ENCODE results near the gene IFRD2.

IFRD2 gene

DNA sequence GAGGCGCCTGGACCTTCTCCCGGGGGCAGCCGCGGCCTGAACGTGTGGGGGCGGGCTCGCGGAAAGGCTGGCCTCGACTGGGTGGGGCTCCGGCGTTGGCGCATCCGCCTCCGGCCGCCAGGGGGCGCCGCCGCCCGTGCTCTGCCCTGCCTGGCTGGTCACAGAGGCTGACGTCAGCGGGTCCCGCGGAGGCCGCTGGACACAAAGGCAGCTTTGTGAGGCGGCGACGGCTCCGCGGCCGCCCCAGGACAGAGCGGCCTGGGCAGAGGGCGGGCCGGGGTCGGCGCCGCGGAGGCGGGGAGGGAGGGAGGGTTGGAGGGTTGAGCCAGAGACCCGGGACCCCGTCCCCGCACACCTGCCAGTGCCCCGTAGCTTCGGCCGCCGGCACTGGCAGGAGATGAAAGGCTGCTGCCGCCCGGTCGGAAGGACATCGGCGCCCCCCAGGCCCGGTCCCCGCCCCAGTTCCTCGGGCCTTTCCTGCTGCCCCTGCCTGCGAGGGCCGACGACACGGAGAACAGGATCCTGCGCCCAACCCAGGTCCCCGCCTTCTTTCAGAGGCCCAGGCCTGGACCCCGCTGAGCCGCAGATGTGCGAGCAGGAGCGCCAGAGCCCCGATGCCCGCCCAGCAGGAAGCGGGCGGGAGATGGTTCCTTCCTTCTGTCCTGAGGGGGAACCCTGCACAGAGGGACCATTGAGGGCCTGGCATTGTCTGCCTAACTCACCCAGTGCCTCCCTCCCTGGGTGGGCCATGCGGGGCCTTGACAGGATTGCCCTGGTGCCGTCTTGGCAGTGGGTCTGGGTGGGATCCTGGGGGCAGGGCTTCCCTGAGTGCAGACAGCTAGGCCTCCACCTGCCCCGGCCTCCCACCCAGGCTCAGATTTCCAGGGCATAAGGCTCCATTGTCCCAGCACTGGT, 31.9 kb downstream of the IFRD2 start:
- peak; percentile 85 for DNase-seq (ENCODE audit: low read depth)
- TF ChIP-seq, protein P1, sequence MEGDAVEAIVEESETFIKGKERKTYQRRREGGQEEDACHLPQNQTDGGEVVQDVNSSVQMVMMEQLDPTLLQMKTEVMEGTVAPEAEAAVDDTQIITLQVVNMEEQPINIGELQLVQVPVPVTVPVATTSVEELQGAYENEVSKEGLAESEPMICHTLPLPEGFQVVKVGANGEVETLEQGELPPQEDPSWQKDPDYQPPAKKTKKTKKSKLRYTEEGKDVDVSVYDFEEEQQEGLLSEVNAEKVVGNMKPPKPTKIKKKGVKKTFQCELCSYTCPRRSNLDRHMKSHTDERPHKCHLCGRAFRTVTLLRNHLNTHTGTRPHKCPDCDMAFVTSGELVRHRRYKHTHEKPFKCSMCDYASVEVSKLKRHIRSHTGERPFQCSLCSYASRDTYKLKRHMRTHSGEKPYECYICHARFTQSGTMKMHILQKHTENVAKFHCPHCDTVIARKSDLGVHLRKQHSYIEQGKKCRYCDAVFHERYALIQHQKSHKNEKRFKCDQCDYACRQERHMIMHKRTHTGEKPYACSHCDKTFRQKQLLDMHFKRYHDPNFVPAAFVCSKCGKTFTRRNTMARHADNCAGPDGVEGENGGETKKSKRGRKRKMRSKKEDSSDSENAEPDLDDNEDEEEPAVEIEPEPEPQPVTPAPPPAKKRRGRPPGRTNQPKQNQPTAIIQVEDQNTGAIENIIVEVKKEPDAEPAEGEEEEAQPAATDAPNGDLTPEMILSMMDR (conservative IDR thresholded peaks at IDR 0.05; ENCODE audit: control insufficient read depth, insufficient read depth, low read depth, low read length) = no peak
- peak overlapping the region; percentile 48 for H3K4me3 ChIP-seq (ENCODE audit: control insufficient read depth, low read depth, low read length)

DNA sequence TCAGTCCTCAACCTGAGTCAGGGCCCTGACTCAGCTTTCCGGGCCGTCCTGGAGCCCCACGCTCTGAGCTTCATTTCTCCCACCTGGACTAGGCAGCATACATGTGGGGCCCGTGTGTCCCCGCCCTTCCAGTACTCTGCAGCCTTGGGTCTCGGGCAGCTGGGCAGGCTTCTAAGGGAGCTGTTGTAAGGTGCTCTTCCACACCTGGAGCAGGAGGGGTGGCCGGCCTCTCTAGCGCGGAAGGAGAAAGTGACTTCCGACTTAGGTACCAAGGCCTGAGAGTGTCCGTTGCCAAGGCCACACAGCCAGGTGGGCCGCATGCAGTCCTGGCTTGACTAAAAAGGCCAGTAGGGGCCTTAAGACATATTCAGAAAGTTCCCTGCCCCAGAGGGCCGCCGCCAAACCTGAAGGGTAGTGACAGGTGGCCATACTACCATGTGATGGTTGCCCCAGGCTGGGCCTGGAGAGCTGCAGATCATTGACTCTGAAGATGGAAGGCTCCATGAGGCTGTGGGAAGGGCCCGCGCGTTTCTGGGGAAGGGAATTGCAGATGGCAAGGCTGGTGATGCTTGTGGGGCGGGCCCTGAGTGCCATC, 32.7 kb downstream of the IFRD2 start:
- TF ChIP-seq, protein P1 (conservative IDR thresholded peaks at IDR 0.05; ENCODE audit: control insufficient read depth, insufficient read depth, low read depth, low read length) = no peak
- DNase-seq (ENCODE audit: low read depth) = no peak
- H3K4me3 ChIP-seq (ENCODE audit: control insufficient read depth, low read depth, low read length) = no peak overlapping the region

GRCh38 chr3:50258979-50259378, 33.2 kb downstream of the IFRD2 start:
- no peak for DNase-seq (ENCODE audit: low read depth)
- TF ChIP-seq, protein P1 (conservative IDR thresholded peaks at IDR 0.05; ENCODE audit: control insufficient read depth, insufficient read depth, low read depth, low read length) = no peak
- no peak overlapping the region for H3K4me3 ChIP-seq (ENCODE audit: control insufficient read depth, low read depth, low read length)

GRCh38 chr3:50258029-50258680, 34.1 kb downstream of the IFRD2 start:
- no peak overlapping the region for H3K4me3 ChIP-seq (ENCODE audit: control insufficient read depth, low read depth, low read length)
- TF ChIP-seq, protein P1 (conservative IDR thresholded peaks at IDR 0.05; ENCODE audit: control insufficient read depth, insufficient read depth, low read depth, low read length) = no peak
- no peak for DNase-seq (ENCODE audit: low read depth)

DNA sequence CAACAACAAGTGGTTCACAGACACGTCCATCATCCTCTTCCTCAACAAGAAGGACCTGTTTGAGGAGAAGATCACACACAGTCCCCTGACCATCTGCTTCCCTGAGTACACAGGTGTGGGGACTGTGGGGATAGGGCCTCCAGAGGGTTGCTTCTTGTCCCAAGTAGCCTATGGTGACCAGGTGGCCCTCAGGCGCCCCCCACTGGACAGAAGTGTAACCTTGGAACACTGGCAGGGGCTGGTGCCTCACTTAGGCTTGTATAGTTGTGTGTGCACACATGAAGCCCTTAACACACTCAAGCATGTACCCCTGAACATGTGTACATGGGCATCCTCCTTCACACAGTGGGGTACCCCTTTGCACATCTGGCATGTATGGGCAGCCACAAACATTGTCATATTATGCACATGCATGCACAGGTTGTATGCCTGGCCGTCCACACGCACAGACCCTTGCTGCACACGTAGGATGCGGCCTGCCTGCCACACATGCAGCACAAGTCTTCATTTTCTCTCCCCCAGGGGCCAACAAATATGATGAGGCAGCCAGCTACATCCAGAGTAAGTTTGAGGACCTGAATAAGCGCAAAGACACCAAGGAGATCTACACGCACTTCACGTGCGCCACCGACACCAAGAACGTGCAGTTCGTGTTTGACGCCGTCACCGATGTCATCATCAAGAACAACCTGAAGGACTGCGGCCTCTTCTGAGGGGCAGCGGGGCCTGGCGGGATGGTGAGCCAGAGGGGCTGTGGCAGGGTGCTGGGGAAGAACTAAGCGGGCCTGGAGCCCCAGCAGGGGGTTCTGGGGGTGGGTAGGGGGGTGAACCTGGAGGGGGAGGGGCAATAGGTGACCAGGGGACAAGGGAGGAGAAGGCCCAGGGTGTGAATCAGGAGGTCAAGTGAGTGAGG, 35.0 kb downstream of the IFRD2 start:
- no peak for DNase-seq (ENCODE audit: low read depth)
- TF ChIP-seq, protein P1 (conservative IDR thresholded peaks at IDR 0.05; ENCODE audit: control insufficient read depth, insufficient read depth, low read depth, low read length) = peak; percentile 60
- no peak overlapping the region for H3K4me3 ChIP-seq (ENCODE audit: control insufficient read depth, low read depth, low read length)

DNA sequence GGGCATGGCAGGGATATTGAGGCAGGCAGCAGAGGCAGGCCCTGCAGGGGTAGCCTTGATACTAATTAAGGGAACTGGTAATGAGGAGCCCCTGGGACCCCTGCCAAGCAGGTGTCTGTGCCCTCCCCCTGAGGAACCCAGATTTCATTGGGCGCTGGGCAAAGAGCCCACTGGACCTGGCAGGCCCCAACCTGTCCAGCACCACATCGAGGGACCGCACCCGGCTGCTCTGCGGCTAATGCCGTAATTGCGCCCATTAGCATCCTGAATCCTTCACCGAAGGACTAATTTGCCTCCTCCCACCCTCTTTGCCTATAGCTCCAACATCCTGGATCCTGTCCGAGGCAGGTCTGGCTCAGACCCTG, 37.0 kb downstream of the IFRD2 start:
- DNase-seq (ENCODE audit: low read depth) = no peak
- TF ChIP-seq, protein P1 (conservative IDR thresholded peaks at IDR 0.05; ENCODE audit: control insufficient read depth, insufficient read depth, low read depth, low read length) = no peak
- H3K4me3 ChIP-seq (ENCODE audit: control insufficient read depth, low read depth, low read length) = no peak overlapping the region

All from fibroblast of mammary gland (primary cell).